ENCODE measurements around the gene MMP15.

Gene MMP15

GRCh38 chr16:57997176-57997527 is 28.4 kb upstream of the MMP15 start:
- Histone ChIP-seq H3K4me1 (ENCODE audit: control insufficient read depth in 1 of 2, insufficient read depth in 1 of 2, low read depth in 1 of 2, low read length in 1 of 2) (peaks cover 69 to 81% of the 10 kb centered on the region in 2 experiments), H3K4me3 (ENCODE audit: low read depth in 1 of 2, low read length in 1 of 2) (peak overlapping the region in 1 of 2 experiments; percentile 97)
- no peak for TF ChIP-seq CTCF (IDR thresholded peaks at IDR 0.05)

GRCh38 chr16:57997528-57998265 is 27.9 kb upstream of the MMP15 start:
- Histone ChIP-seq H3K4me3 (ENCODE audit: low read depth in 1 of 2, low read length in 1 of 2) (peak overlapping the region; percentile 91 to 97), H3K9me3 (no peaks in the 10 kb centered on the region), H3K4me1 (ENCODE audit: control insufficient read depth in 1 of 2, insufficient read depth in 1 of 2, low read depth in 1 of 2, low read length in 1 of 2) (peaks cover 74 to 80% of the 10 kb centered on the region in 2 experiments), H3K27ac (peak overlapping the region; percentile 94), H3K36me3 (peaks cover 34% of the 10 kb centered on the region), H3K27me3 (no peaks in the 10 kb centered on the region)
- no peak for TF ChIP-seq CTCF (IDR thresholded peaks at IDR 0.05)

More at GRCh38 chr16:57997176-57997527, 28.4 kb upstream of the MMP15 start:
- Histone ChIP-seq H3K36me3 (peaks cover 29% of the 10 kb centered on the region), H3K27ac (peak overlapping the region; percentile 94), H3K27me3 (no peaks in the 10 kb centered on the region), H3K9me3 (no peaks in the 10 kb centered on the region)

- Histone ChIP-seq H3K4me1 (ENCODE audit: control insufficient read depth in 1 of 2, insufficient read depth in 1 of 2, low read depth in 1 of 2, low read length in 1 of 2) (peaks cover 70 to 72% of the 10 kb centered on the region in 2 experiments), H3K36me3 (peaks cover 42% of the 10 kb centered on the region), H3K27ac (peak overlapping the region; percentile 94), H3K27me3 (no peaks in the 10 kb centered on the region), H3K4me3 (ENCODE audit: low read depth in 1 of 2, low read length in 1 of 2) (peak overlapping the region; percentile 91 to 97), H3K9me3 (no peaks in the 10 kb centered on the region)
- TF ChIP-seq CTCF (IDR thresholded peaks at IDR 0.05), result no peak
Observed at GRCh38 chr16:57998486-57998885, 27.1 kb upstream of the MMP15 start.

GRCh38 chr16:57998992-57999365 is 26.6 kb upstream of the MMP15 start:
- Histone ChIP-seq H3K4me1 (ENCODE audit: control insufficient read depth in 1 of 2, insufficient read depth in 1 of 2, low read depth in 1 of 2, low read length in 1 of 2) (peaks cover 65 to 67% of the 10 kb centered on the region in 2 experiments), H3K4me3 (ENCODE audit: low read depth in 1 of 2, low read length in 1 of 2) (peak overlapping the region; percentile 91 to 97), H3K9me3 (no peaks in the 10 kb centered on the region), H3K27me3 (no peaks in the 10 kb centered on the region), H3K27ac (peak overlapping the region; percentile 94), H3K36me3 (peaks cover 43% of the 10 kb centered on the region)
- no peak for TF ChIP-seq CTCF (IDR thresholded peaks at IDR 0.05)

GRCh38 chr16:57999366-57999970 is 26.1 kb upstream of the MMP15 start:
- H3K27me3 ChIP-seq, result no peaks in the 10 kb centered on the region
- peaks cover 48% of the 10 kb centered on the region for H3K36me3 ChIP-seq
- H3K27ac ChIP-seq, result peak overlapping the region; percentile 94
- no peaks in the 10 kb centered on the region for H3K9me3 ChIP-seq
- TF ChIP-seq CTCF (IDR thresholded peaks at IDR 0.05), result peak; percentile 27
- H3K4me1 ChIP-seq (ENCODE audit: control insufficient read depth in 1 of 2, insufficient read depth in 1 of 2, low read depth in 1 of 2, low read length in 1 of 2), result peaks cover 60 to 63% of the 10 kb centered on the region in 2 experiments
- H3K4me3 ChIP-seq (ENCODE audit: low read depth in 1 of 2, low read length in 1 of 2), result peak overlapping the region; percentile 91 to 97
